ENCODE data around the gene ICAM5. TPM values are rescaled to one million over a fixed set of nuclear protein-coding genes. Genes with fewer than 3 reads are reported as not detected.

The ICAM5 gene
- total RNA-seq, 3 donors from 2014 or later = 0.69 to 1.4 (median 0.73) TPM

- ATAC-seq (peak; percentile 83), DNase-seq (peak; percentile 90 to 93 (median 92))
- TF ChIP-seq, protein P1, sequence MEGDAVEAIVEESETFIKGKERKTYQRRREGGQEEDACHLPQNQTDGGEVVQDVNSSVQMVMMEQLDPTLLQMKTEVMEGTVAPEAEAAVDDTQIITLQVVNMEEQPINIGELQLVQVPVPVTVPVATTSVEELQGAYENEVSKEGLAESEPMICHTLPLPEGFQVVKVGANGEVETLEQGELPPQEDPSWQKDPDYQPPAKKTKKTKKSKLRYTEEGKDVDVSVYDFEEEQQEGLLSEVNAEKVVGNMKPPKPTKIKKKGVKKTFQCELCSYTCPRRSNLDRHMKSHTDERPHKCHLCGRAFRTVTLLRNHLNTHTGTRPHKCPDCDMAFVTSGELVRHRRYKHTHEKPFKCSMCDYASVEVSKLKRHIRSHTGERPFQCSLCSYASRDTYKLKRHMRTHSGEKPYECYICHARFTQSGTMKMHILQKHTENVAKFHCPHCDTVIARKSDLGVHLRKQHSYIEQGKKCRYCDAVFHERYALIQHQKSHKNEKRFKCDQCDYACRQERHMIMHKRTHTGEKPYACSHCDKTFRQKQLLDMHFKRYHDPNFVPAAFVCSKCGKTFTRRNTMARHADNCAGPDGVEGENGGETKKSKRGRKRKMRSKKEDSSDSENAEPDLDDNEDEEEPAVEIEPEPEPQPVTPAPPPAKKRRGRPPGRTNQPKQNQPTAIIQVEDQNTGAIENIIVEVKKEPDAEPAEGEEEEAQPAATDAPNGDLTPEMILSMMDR (IDR thresholded peaks at IDR 0.05) = no peak
- Histone ChIP-seq H3K4me3 (no peak overlapping the region), H3K9me3 (no peaks in the 10 kb centered on the region), H3K36me3 (ENCODE audit: low read depth) (no peaks in the 10 kb centered on the region), H3K4me1 (ENCODE audit: low read depth) (peaks cover 69% of the 10 kb centered on the region)
- intact Hi-C loops (cut with DNase I, micrococcal nuclease) = no loop called here
These were observed 2.5 kb downstream of the ICAM5 start for GRCh38 chr19:10292206-10292788.

GRCh38 chr19:10292789-10293636 lies 3.3 kb downstream of the ICAM5 start:
- TF ChIP-seq, protein P1 (IDR thresholded peaks at IDR 0.05) = no peak
- ATAC-seq (peak; percentile 3), DNase-seq (peak in 2 of 3 donors; percentile 56 to 66)
- intact Hi-C loops (cut with DNase I, micrococcal nuclease) = no loop called here
- peaks cover 68% of the 10 kb centered on the region for H3K4me1 ChIP-seq (ENCODE audit: low read depth)
- no peak overlapping the region for H3K4me3 ChIP-seq
- no peaks in the 10 kb centered on the region for H3K36me3 ChIP-seq (ENCODE audit: low read depth)
- H3K9me3 ChIP-seq = no peaks in the 10 kb centered on the region

- intact Hi-C loops (cut with DNase I, micrococcal nuclease) = no loop called here
- TF ChIP-seq, protein P1 (IDR thresholded peaks at IDR 0.05) = no peak
- Histone ChIP-seq H3K9me3 (no peaks in the 10 kb centered on the region), H3K4me1 (ENCODE audit: low read depth) (peaks cover 63% of the 10 kb centered on the region), H3K36me3 (ENCODE audit: low read depth) (no peaks in the 10 kb centered on the region), H3K4me3 (no peak overlapping the region)
- no peak for DNase-seq
- ATAC-seq = no peak
These were observed 4.0 kb downstream of the ICAM5 start for GRCh38 chr19:10293637-10294367.

DNA sequence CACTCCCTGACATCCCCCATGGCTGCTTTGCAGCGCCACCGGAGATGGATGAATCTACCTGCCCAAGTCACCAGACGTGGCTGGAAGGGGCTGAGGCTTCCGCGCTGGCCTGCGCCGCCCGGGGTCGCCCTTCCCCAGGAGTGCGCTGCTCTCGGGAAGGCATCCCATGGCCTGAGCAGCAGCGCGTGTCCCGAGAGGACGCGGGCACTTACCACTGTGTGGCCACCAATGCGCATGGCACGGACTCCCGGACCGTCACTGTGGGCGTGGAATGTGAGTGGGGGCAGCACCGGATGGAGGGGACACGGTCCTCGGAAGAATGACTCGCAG lies 4.6 kb downstream of the ICAM5 start:
- ATAC-seq (no peak), DNase-seq (peak in 1 of 3 donors; percentile 57)
- Histone ChIP-seq H3K4me3 (no peak overlapping the region), H3K9me3 (no peaks in the 10 kb centered on the region), H3K4me1 (ENCODE audit: low read depth) (peaks cover 58% of the 10 kb centered on the region), H3K36me3 (ENCODE audit: low read depth) (no peaks in the 10 kb centered on the region)
- TF ChIP-seq, protein P1 (IDR thresholded peaks at IDR 0.05) = no peak
- intact Hi-C loops (cut with DNase I, micrococcal nuclease) = no loop called here

DNA sequence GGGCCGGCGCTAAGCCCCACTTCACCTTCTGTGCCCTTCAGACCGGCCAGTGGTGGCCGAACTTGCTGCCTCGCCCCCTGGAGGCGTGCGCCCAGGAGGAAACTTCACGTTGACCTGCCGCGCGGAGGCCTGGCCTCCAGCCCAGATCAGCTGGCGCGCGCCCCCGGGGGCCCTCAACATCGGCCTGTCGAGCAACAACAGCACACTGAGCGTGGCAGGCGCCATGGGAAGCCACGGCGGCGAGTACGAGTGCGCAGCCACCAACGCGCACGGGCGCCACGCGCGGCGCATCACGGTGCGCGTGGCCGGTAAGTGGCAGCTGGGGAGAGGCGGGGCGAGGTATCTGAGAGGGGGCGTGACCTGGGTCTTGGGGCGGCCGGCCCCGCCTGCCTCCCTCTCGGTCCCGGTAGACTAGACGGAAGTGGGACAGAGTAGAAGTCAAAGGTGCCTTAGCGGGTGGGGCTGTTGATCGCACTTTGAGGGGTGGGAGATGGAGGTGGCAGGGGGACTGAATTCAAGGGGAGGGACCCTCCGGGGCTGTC lies 5.6 kb downstream of the ICAM5 start:
- Histone ChIP-seq H3K9me3 (no peaks in the 10 kb centered on the region), H3K4me1 (ENCODE audit: low read depth) (peaks cover 48% of the 10 kb centered on the region), H3K36me3 (ENCODE audit: low read depth) (no peaks in the 10 kb centered on the region), H3K4me3 (no peak overlapping the region)
- peak; percentile 64 for ATAC-seq
- TF ChIP-seq, protein P1 (IDR thresholded peaks at IDR 0.05) = no peak
- peak; percentile 64 to 86 (median 78) for DNase-seq
- intact Hi-C loops (cut with DNase I, micrococcal nuclease) = no loop called here

All from mucosa of descending colon (tissue), 3 donors.